Neural progenitor cell (in vitro differentiated cells): Measurements from ENCODE around the gene GSAP. TPM values are rescaled to one million over a fixed set of nuclear protein-coding genes. Genes with fewer than 3 reads are reported as not detected.

Experiments
- DNase-seq: peaks from one replicate; pipeline ENCODE4 v3.0.0-alpha.2; 2016; ENCODE audit warnings: low spot score
- H2AFZ ChIP-seq: fragments of 200-600 bp; sonication (generic); replicated peaks from 2 replicates; pipeline ENCODE4 v1.6.1; 2016; ENCODE audit warnings: antibody characterized with exemption
- H3F3A ChIP-seq: fragments of 200-600 bp; sonication (generic); 2 replicates; pipeline ENCODE4 v1.6.1; 2016; ENCODE audit warnings: antibody characterized with exemption, low read depth
- H3K27ac ChIP-seq: fragments of 200-600 bp; sonication (generic); 2 replicates; pipeline ENCODE4 v1.5.1; 2016; ENCODE audit warnings: mild to moderate bottlenecking
- H3K27me3 ChIP-seq: fragments of 200-600 bp; sonication (generic); 2 replicates; pipeline ENCODE4 v1.6.1; 2016; ENCODE audit warnings: mild to moderate bottlenecking, moderate library complexity
- H3K36me3 ChIP-seq: fragments of 200-600 bp; sonication (generic); 2 replicates; pipeline ENCODE4 v1.5.1; 2016
- H3K4me1 ChIP-seq: fragments of 200-600 bp; sonication (generic); 2 replicates; pipeline ENCODE4 v1.6.1; 2016; ENCODE audit warnings: mixed run types
- H3K4me2 ChIP-seq: fragments of 200-600 bp; sonication (generic); 2 replicates; pipeline ENCODE4 v1.6.1; 2016
- H3K4me3 ChIP-seq: fragments of 200-600 bp; sonication (generic); 2 replicates; pipeline ENCODE4 v1.5.1; 2016
- H3K79me2 ChIP-seq: fragments of 200-600 bp; sonication (generic); 2 replicates; pipeline ENCODE4 v1.6.1; 2016; ENCODE audit warnings: low read depth
- H3K9ac ChIP-seq: fragments of 200-600 bp; sonication (generic); 2 replicates; pipeline ENCODE4 v1.6.1; 2016
- H3K9me3 ChIP-seq: fragments of 200-600 bp; sonication (generic); 2 replicates; pipeline ENCODE4 v1.5.1; 2016; ENCODE audit warnings: low read depth
- H4K20me1 ChIP-seq: fragments of 200-600 bp; sonication (generic); 2 replicates; pipeline ENCODE4 v1.6.1; 2016; ENCODE audit warnings: low read depth
- H3K27ac Mint-ChIP-seq: 3 replicates; pipeline ENCODE4 v1.8.0; 2021; ENCODE audit warnings: mixed read lengths
- H3K27me3 Mint-ChIP-seq: 2 replicates; pipeline ENCODE4 v1.8.0; 2022; ENCODE audit warnings: low read depth, mild to moderate bottlenecking, inconsistent platforms, moderate library complexity, mixed read lengths; ENCODE audit not compliant: insufficient read depth
- H3K36me3 Mint-ChIP-seq: 3 replicates; pipeline ENCODE4 v1.8.0; 2021; ENCODE audit warnings: mixed read lengths
- H3K4me1 Mint-ChIP-seq: 3 replicates; pipeline ENCODE4 v1.8.0; 2021; ENCODE audit warnings: mixed read lengths
- H3K4me3 Mint-ChIP-seq: 3 replicates; pipeline ENCODE4 v1.8.0; 2021; ENCODE audit warnings: mild to moderate bottlenecking, moderate library complexity, mixed read lengths
- H3K9me3 Mint-ChIP-seq: 3 replicates; pipeline ENCODE4 v1.8.0; 2020; ENCODE audit warnings: mixed read lengths
- EZH2 ChIP-seq: fragments of 200-600 bp; sonication (generic); IDR thresholded peaks from 2 replicates; pipeline ENCODE4 v1.6.1; 2017; ENCODE audit warnings: antibody characterized with exemption, mild to moderate bottlenecking, moderate library complexity
- EZH2phosphoT487 ChIP-seq: fragments of 200-600 bp; sonication (generic); IDR thresholded peaks from 2 replicates; pipeline ENCODE4 v1.6.1; 2017; ENCODE audit warnings: antibody characterized with exemption
- total RNA-seq: library from RNA; depleted of rRNA; stranded (reverse); fragments of >200 nt; gene quantifications from 2 replicates; pipeline ENCODE4 v1.2.3, GENCODE V29; 2015; ENCODE audit warnings: low replicate concordance
- TF ChIP-seq, protein P1 (sequence below): fragments of 200-600 bp; sonication (generic); IDR thresholded peaks from 2 replicates; pipeline ENCODE4 v1.5.1; 2017; ENCODE audit warnings: antibody characterized with exemption, mild to moderate bottlenecking

Gene GSAP
- total RNA-seq, 1 donor from 2014 or later: 2.6 TPM

DNA sequence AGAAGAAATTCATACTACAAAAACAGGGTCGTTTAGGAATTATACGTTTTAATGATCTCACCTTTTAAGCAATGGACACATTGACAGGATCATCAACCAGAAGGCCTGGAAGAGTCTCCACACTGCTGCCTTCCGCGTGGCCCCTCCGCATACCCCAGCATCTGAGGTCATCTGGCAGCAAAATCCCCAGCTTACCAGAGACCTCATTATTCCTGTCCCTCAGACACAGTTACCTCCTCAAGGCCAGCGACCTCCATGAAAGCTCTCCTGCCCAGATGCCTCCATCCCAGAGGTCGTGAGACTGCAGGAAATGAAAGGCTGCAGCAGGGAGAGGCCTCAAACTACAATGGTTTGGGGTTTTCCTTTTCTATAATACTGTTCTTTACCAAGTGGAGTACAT, 14.8 kb upstream of the GSAP start:
- Mint-ChIP-seq H3K4me1 (peaks cover 53% of the 10 kb centered on the region), H3K27ac (peak overlapping the region; percentile 89)

DNA sequence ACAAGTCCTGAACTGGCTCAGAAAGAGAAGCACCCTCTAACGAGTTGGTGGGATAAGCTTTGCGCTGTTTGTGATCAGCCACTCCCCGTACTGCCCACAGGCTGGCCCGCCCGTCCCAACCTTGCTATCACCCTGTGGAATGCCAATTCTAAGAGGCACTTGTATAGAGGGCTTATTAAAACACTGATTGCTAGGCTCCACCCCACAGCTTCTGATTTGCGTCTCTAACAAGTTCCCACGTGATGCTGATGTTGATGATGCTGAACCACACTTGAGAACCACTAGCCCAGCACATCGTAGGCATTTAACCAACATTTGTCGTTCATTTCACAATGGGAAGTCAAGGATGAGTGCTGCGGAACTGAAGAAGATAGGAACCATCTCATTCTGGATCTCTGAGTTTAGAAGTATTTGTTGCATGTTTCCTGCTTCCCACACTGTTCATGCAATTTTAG, 12.7 kb upstream of the GSAP start:
- Histone ChIP-seq H3K4me3 (no peak overlapping the region), H3K79me2 (no peaks in the 10 kb centered on the region), H3K4me2 (peak overlapping the region; percentile 39), H3K9ac (no peak overlapping the region), H3K36me3 (no peaks in the 10 kb centered on the region), H3K27ac (no peak overlapping the region), H4K20me1 (no peaks in the 10 kb centered on the region), H3K27me3 (no peaks in the 10 kb centered on the region), H3F3A (peaks cover 40% of the 10 kb centered on the region), H3K4me1 (peaks cover 72% of the 10 kb centered on the region), H2AFZ (peak overlapping the region; percentile 36), H3K9me3 (no peaks in the 10 kb centered on the region)
- Mint-ChIP-seq H3K4me3 (no peak overlapping the region), H3K9me3 (no peaks in the 10 kb centered on the region), H3K27me3 (no peaks in the 10 kb centered on the region), H3K4me1 (peaks cover 69% of the 10 kb centered on the region), H3K36me3 (no peaks in the 10 kb centered on the region), H3K27ac (peak overlapping the region; percentile 90)
- DNase-seq: peak; percentile 11
- no peak for TF ChIP-seq EZH2
- TF ChIP-seq, protein P1, sequence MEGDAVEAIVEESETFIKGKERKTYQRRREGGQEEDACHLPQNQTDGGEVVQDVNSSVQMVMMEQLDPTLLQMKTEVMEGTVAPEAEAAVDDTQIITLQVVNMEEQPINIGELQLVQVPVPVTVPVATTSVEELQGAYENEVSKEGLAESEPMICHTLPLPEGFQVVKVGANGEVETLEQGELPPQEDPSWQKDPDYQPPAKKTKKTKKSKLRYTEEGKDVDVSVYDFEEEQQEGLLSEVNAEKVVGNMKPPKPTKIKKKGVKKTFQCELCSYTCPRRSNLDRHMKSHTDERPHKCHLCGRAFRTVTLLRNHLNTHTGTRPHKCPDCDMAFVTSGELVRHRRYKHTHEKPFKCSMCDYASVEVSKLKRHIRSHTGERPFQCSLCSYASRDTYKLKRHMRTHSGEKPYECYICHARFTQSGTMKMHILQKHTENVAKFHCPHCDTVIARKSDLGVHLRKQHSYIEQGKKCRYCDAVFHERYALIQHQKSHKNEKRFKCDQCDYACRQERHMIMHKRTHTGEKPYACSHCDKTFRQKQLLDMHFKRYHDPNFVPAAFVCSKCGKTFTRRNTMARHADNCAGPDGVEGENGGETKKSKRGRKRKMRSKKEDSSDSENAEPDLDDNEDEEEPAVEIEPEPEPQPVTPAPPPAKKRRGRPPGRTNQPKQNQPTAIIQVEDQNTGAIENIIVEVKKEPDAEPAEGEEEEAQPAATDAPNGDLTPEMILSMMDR: no peak
- no peak for TF ChIP-seq EZH2phosphoT487

More for the DNA sequence above, 14.8 kb upstream of the GSAP start:
- no peak overlapping the region for H3K4me3 Mint-ChIP-seq
- no peak overlapping the region for H3K4me2 ChIP-seq
- no peaks in the 10 kb centered on the region for H3K36me3 ChIP-seq
- H3F3A ChIP-seq: peaks cover 24% of the 10 kb centered on the region
- H3K36me3 Mint-ChIP-seq: no peaks in the 10 kb centered on the region
- H2AFZ ChIP-seq: no peak overlapping the region
- peaks cover 57% of the 10 kb centered on the region for H3K4me1 ChIP-seq
- H3K4me3 ChIP-seq: no peak overlapping the region
- DNase-seq: no peak
- no peaks in the 10 kb centered on the region for H3K9me3 Mint-ChIP-seq
- TF ChIP-seq EZH2 (no peak), EZH2phosphoT487 (no peak)
- TF ChIP-seq, protein P1: no peak
- H3K9ac ChIP-seq: no peak overlapping the region
- H3K27me3 ChIP-seq: no peaks in the 10 kb centered on the region
- H3K9me3 ChIP-seq: no peaks in the 10 kb centered on the region
- no peaks in the 10 kb centered on the region for H4K20me1 ChIP-seq
- H3K27ac ChIP-seq: no peak overlapping the region
- H3K79me2 ChIP-seq: no peaks in the 10 kb centered on the region
- H3K27me3 Mint-ChIP-seq: no peaks in the 10 kb centered on the region

DNA sequence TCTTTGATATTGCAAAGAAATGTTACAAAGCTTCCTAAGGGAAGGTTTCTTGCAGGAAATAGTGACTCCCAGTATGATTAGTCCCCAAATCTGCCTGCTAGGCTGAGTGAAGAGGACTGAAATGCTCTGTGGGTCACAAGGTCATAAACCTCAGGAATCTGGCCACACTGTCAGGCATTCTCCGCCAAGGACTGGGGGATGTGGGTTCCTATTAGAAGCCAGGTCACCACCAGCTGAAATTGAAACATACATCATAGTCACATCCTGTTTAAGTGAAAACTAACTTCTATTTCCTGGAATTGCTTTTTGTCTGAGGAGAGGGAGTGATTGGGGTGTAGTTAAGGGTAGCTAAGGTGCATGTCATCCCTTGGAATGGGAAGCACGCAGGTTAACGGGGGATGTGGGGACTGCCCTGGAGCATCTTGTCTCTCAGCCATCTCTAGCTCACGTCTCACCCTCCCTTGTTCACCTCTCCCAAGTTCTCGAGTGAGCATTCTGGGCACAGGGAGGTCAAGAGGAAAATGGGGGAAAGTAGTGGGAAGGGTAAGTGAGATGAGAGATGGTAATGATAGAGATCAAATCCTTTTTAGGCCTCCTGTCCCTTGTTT, 12.0 kb upstream of the GSAP start:
- peaks cover 40% of the 10 kb centered on the region for H3F3A ChIP-seq
- H3K4me3 ChIP-seq: no peak overlapping the region
- peaks cover 77% of the 10 kb centered on the region for H3K4me1 ChIP-seq
- peak overlapping the region; percentile 31 for H3K4me3 Mint-ChIP-seq
- H3K27me3 Mint-ChIP-seq: no peaks in the 10 kb centered on the region
- H3K9me3 Mint-ChIP-seq: no peaks in the 10 kb centered on the region
- no peaks in the 10 kb centered on the region for H3K79me2 ChIP-seq
- peak; percentile 28 for DNase-seq
- no peaks in the 10 kb centered on the region for H4K20me1 ChIP-seq
- H3K36me3 ChIP-seq: no peaks in the 10 kb centered on the region
- H3K4me2 ChIP-seq: peak overlapping the region; percentile 39
- H3K27ac Mint-ChIP-seq: peak overlapping the region; percentile 99
- H3K9me3 ChIP-seq: no peaks in the 10 kb centered on the region
- no peaks in the 10 kb centered on the region for H3K27me3 ChIP-seq
- H3K27ac ChIP-seq: no peak overlapping the region
- no peak overlapping the region for H2AFZ ChIP-seq
- peaks cover 74% of the 10 kb centered on the region for H3K4me1 Mint-ChIP-seq
- TF ChIP-seq EZH2: no peak
- TF ChIP-seq, protein P1: no peak
- TF ChIP-seq EZH2phosphoT487: no peak
- H3K9ac ChIP-seq: no peak overlapping the region
- H3K36me3 Mint-ChIP-seq: no peaks in the 10 kb centered on the region
